GM11168 (cell line): ENCODE data around the gene HNRNPC.
"Not testable (repeated sequence)": the region's sequence is repeated elsewhere in the genome, so short reads cannot be mapped to it uniquely, and the experiment has no call there.

Experiments used
- in situ Hi-C: fragments of 300-500 bp; cut with MboI; formaldehyde crosslinking; loops from one replicate; pipeline ENCODE4 v1.12.0; 2022; ENCODE audit warnings: low sequenced_read_pairs; ENCODE audit not compliant: unreplicated experiment

Gene HNRNPC

GRCh38 chr14:21275261-21275858, 6.1 kb upstream of the HNRNPC start:
- in situ Hi-C loops, result no loop called here

- in situ Hi-C loops, result not testable (repeated sequence)
Observed at GRCh38 chr14:21272661-21273060, 3.4 kb upstream of the HNRNPC start.

GRCh38 chr14:21268617-21269251, 508 bp downstream of the HNRNPC start:
- in situ Hi-C loops, result no loop called here

- in situ Hi-C loops, result no loop called here
Observed at GRCh38 chr14:21267886-21268616, 1.2 kb downstream of the HNRNPC start.

- in situ Hi-C loops, result no loop called here
Observed at GRCh38 chr14:21267431-21267845, 1.8 kb downstream of the HNRNPC start.

GRCh38 chr14:21264025-21264801, 5.0 kb downstream of the HNRNPC start:
- in situ Hi-C loops, result no loop called here

- in situ Hi-C loops, result no loop called here
Observed at GRCh38 chr14:21263284-21264024, 5.8 kb downstream of the HNRNPC start.

- in situ Hi-C loops, result no loop called here
Observed at GRCh38 chr14:21262410-21262809, 6.8 kb downstream of the HNRNPC start.

GRCh38 chr14:21261824-21262223, 7.4 kb downstream of the HNRNPC start:
- in situ Hi-C loops, result no loop called here

GRCh38 chr14:21258889-21259787, 10.1 kb downstream of the HNRNPC start:
- in situ Hi-C loops, result no loop called here

GRCh38 chr14:21258005-21258888, 11.0 kb downstream of the HNRNPC start:
- in situ Hi-C loops, result no loop called here

- in situ Hi-C loops, result no loop called here
Observed at GRCh38 chr14:21257394-21257909, 11.8 kb downstream of the HNRNPC start.

GRCh38 chr14:21256539-21257393, 12.5 kb downstream of the HNRNPC start:
- in situ Hi-C loops, result no loop called here

- in situ Hi-C loops, result not testable (repeated sequence)
Observed at GRCh38 chr14:21256102-21256447, 13.2 kb downstream of the HNRNPC start.

GRCh38 chr14:21255385-21256101, 13.7 kb downstream of the HNRNPC start:
- in situ Hi-C loops, result no loop called here

GRCh38 chr14:21252149-21252548, 17.1 kb downstream of the HNRNPC start:
- in situ Hi-C loops, result no loop called here
